HG03442 (cell line): ENCODE measurements around the gene CCDC102A.
A peak's percentile ranks its signal among the peaks of the same experiment; 100 is the strongest.
"Not testable (repeated sequence)": the region's sequence is repeated elsewhere in the genome, so short reads cannot be mapped to it uniquely, and the experiment has no call there.

Experiments used
- ATAC-seq: cut with Tn5 transposase; IDR thresholded peaks from one replicate; pipeline ENCODE4 v1.9.1; 2021; ENCODE audit warnings: mild to moderate bottlenecking, moderate library complexity; ENCODE audit not compliant: unreplicated experiment

The CCDC102A gene

DNA sequence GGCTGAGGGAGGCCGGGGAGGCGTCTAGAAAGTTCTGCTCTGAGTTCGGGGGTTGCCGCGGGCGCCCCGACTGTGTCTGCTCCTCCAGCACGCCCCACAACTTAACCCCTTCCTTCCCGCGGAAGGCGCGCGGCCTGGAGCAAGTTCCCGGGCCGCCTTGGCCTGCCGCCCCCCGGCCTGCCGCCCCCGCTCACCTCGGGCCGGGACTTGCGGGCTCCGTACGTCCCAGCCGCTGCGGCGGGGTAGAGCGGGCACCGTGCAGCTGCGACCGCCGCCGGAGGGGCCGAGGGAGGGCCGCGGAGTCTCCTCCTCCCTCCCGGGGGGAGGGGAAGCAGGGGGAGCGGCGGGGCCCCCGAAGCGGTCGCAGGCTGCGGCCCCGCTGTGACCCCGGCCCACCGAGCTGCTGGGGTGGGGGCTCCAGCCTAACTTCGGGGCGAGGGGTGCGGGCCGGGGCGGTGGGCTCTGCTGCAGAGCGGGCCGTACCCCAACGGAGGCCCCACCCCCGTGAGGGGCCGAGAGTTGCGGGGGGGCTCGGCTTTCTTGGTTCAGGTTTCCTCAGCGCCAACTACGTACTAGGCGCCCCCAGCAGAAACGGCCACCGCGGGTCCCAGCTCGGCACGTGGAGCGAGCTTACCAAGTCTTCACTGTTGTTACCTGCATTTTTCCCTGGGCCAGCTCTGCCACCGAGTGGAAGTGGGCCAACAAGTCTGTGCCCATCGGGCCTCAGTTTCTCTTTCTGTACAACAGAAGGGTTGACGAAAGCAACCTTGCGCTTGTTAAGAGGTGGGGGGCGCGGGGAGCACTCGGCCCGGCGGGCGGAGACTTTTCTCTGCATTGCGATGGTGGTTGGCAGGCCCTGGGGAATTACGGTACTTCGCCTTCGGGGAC is at the start of gene CCDC102A:
TSS of gene CCDC102A (minus strand) at position 266 of the 888 bp plus-strand sequence. CDS start 7,394 bp downstream, outside the sequence.
- ATAC-seq = peak; percentile 15

DNA sequence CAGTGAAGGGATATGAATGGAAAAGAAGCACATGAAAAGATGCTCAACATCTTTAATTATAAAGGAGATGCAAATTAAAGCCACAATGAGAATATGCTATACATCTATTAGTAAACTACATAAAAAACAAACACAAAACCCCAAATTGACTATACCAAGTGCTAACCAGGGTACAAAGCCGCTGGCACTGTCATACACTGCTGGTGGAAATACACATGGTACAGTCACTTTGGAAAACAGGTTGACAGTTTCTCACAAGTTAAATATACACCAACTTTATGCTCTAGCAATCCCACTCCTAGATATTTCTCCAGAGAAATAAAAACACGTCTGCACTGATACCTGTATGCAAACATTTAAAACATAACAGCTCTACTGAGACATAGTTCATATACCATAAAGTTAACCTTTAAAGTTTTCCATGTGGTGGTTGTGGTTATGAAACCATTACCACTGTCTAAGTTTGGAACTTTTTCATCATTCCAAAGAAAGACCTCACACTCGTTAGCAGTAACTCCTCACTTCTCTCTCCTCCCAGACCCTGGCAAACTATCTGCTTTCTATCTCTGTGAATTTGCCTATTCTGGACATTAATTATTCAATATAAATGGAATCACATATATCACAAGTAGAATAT is 48.8 kb upstream of the CCDC102A start:
- ATAC-seq = no peak

GRCh38 chr16:57579361-57579665 is 42.9 kb upstream of the CCDC102A start:
- ATAC-seq = no peak

DNA sequence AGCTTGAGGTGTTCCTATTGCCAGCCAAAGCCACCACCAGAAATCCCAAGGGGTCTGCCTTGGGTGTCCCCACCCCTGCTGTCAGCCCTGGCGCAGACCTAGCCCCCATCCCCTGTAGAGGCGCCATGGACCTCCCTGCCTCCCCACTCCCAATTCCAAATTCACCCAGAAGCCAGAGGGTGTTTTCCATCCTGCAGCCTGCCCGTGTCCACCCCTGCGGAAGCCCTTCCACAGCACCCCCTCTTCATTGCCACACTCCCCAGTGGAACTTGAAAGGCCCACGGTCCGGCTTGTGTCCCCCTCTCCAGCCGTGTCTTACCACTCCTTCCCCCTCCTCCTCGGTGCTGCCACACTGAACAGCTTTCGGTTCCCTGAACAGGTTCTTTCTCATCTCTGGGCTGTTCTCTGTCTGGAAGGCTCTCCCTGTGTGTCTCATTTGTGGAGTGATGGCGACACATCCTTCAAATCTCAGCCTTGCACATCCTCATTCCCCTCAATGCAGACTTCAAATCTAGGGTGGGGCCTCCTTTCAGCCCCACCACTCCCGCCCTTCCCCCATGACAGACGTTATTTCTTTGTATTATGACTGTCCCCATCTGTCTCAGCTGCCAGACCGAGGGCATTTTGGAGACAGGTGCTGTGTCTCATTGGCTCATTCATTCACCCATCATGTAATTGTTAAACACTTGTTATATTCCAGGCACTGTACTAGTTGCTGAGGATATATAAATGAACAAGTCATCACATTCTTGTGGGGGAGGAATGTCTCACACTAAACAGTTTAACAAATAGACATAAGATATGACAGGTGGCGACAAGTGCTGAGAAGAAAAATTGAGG is 42.4 kb upstream of the CCDC102A start:
- no peak for ATAC-seq

DNA sequence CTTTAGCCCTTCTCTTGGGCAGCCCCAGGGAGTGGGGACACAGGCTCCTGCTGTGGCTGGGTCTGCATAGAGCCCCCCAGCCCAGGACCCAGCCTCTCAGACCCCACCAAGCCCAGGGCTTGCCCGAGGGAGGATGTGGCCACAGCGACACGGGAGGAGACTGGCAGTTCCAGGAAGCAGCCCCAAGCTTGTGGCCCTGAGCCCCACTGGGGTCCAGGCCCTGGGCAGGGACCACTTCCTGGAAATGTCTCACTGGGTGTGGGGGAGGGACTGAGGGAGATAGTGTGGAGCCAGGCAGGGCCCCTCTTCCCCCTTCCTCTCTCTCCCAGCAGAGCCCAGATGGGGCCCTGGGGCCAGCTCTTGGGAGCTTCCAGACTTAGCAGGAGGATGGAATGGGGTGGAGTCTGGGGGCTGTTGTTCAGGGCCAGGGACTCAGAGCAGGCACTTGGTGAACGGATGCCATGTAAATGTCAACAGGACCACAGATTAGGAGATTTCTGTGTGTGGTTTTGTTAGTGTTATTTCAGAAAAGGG is 41.4 kb upstream of the CCDC102A start:
- ATAC-seq = no peak

- no peak for ATAC-seq
Measured at GRCh38 chr16:57577214-57577613, 40.8 kb upstream of the CCDC102A start.

DNA sequence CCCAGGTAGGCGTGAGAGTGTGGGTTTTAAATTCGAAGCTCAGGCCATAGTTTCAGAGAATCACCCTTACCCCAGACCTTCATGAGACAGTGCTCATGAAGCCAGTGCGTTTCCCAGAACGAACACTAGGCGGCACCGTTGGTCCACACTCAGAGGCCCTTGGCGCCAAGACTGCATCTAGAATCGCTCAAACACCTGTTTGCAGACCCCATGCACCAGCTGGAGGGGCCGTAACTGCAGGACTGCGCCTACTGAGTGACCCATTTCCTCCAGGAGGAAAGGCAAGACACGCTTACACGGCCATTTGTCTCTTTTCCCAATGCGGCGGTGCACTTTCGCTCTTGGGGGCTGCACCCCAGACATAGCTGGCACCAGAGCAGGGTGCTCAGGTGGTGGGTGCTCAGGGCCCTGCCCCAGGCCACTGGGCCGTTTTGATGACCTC is 40.1 kb upstream of the CCDC102A start:
- peak; percentile 51 for ATAC-seq

GRCh38 chr16:57575468-57576277 is 39.3 kb upstream of the CCDC102A start:
- no peak for ATAC-seq

DNA sequence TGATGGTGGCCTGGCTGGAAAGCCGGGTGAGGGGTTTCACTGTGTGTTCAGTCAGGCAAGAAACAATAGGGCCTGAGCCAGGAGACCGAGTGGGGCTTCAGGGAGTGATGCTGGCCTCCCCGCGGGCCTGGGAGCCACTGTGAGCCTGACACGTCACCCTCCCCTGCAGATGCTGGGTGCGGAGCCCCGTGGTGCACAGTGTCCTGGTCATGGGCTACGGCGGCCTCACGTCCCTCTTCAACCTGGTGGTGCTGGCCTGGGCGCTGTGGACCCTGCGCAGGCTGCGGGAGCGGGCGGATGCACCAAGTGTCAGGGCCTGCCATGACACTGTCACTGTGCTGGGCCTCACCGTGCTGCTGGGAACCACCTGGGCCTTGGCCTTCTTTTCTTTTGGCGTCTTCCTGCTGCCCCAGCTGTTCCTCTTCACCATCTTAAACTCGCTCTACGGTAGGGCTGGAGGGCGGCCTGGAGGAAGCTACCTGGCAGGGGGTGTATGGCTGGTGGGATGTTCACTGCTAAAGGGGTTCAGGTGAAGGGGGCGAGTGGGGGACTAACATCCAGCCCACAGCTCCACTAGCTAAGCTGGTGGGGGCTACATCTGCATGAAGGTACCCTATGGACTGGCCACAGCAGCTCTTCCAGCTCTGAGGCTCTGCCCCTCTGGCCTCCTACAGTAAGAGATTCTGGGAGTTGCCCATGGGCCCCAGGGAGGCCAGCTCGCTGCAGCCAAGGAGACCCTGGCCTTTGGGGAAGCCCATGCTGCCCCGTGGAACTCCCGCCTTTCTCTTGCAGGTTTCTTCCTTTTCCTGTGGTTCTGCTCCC is 38.5 kb upstream of the CCDC102A start:
- no peak for ATAC-seq

- no peak for ATAC-seq
Measured at GRCh38 chr16:57574086-57574485, 37.7 kb upstream of the CCDC102A start.

- no peak for ATAC-seq
Measured at GRCh38 chr16:57572978-57573728, 36.8 kb upstream of the CCDC102A start.

DNA sequence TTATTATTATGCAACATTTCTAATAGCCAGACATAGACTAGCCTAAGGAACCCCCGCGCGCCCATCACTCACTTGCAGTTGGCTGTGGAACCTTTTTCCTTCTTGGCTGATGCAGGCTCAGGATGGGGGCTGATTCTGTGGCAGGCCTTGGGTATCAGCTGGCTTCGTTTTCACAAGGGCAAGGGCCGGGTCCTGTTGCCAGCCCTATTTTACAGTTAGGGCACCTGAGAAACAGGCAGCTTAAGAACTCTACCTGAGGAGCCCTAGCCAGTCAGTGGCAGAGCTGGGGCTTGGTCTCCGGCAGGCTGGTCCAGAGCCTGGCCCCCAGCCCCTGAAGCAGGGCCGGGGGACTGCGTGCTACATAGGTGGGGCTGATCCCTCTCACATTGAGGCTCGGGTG is 34.7 kb upstream of the CCDC102A start:
- ATAC-seq = no peak

GRCh38 chr16:57570301-57571070 is 34.1 kb upstream of the CCDC102A start:
- no peak for ATAC-seq

- ATAC-seq = no peak
Measured at GRCh38 chr16:57569306-57569946, 33.1 kb upstream of the CCDC102A start.

- ATAC-seq = not testable (repeated sequence)
Measured at GRCh38 chr16:57568772-57569171, 32.4 kb upstream of the CCDC102A start.

GRCh38 chr16:57568173-57568678 is 31.9 kb upstream of the CCDC102A start:
- ATAC-seq = no peak

- no peak for ATAC-seq
Measured at GRCh38 chr16:57567691-57568090, 31.3 kb upstream of the CCDC102A start.
